Measurements from ENCODE around the gene EIF2S2. TPM values are rescaled to one million over a fixed set of nuclear protein-coding genes. Genes with fewer than 3 reads are reported as not detected.

The EIF2S2 gene
- total and polyA plus RNA-seq, 9 donors: 38.1 to 62.3 (median 47.7) TPM

GRCh38 chr20:34052414-34052813, 59.6 kb downstream of the EIF2S2 start:
- no peaks in the 10 kb centered on the region for H3K27me3 ChIP-seq (ENCODE audit: control insufficient read depth, insufficient read depth, low read length)
- H3K4me1 ChIP-seq (ENCODE audit: control insufficient read depth, insufficient read depth, low read length): peaks cover 17% of the 10 kb centered on the region
- H3K9me3 ChIP-seq (replicated peaks; ENCODE audit: control insufficient read depth, low read depth, low read length): no peaks in the 10 kb centered on the region
- no CpG with 5 or more reads among the region's 2 CpGs for WGBS (ENCODE audit: insufficient coverage)
- H3K36me3 ChIP-seq (ENCODE audit: control insufficient read depth, insufficient read depth, low read length): no peaks in the 10 kb centered on the region
- no peak overlapping the region for H3K4me3 ChIP-seq (ENCODE audit: low read length)
- DNase-seq: peak; percentile 59
- peak overlapping the region; percentile 33 for H3K27ac ChIP-seq (ENCODE audit: low read length)

GRCh38 chr20:34049897-34050695, 61.9 kb downstream of the EIF2S2 start:
- Histone ChIP-seq H3K27me3 (ENCODE audit: control insufficient read depth, insufficient read depth, low read length) (no peaks in the 10 kb centered on the region), H3K27ac (ENCODE audit: low read length) (no peak overlapping the region), H3K9me3 (replicated peaks; ENCODE audit: control insufficient read depth, low read depth, low read length) (no peaks in the 10 kb centered on the region), H3K4me1 (ENCODE audit: control insufficient read depth, insufficient read depth, low read length) (peaks cover 25% of the 10 kb centered on the region), H3K36me3 (ENCODE audit: control insufficient read depth, insufficient read depth, low read length) (peaks cover 6% of the 10 kb centered on the region), H3K4me3 (ENCODE audit: low read length) (no peak overlapping the region)
- 66% methylated on average over 4 of the region's 4 CpGs for WGBS (ENCODE audit: insufficient coverage)
- peak; percentile 56 for DNase-seq

- no peaks in the 10 kb centered on the region for H3K9me3 ChIP-seq (replicated peaks; ENCODE audit: control insufficient read depth, low read depth, low read length)
- no peak overlapping the region for H3K27ac ChIP-seq (ENCODE audit: low read length)
- WGBS (ENCODE audit: insufficient coverage): no CpG with 5 or more reads among the region's 1 CpG
- no peak overlapping the region for H3K4me3 ChIP-seq (ENCODE audit: low read length)
- H3K4me1 ChIP-seq (ENCODE audit: control insufficient read depth, insufficient read depth, low read length): peaks cover 25% of the 10 kb centered on the region
- H3K27me3 ChIP-seq (ENCODE audit: control insufficient read depth, insufficient read depth, low read length): no peaks in the 10 kb centered on the region
- DNase-seq: no peak
- peaks cover 8% of the 10 kb centered on the region for H3K36me3 ChIP-seq (ENCODE audit: control insufficient read depth, insufficient read depth, low read length)
Measured at GRCh38 chr20:34049389-34049788, 62.7 kb downstream of the EIF2S2 start.

- H3K27me3 ChIP-seq (ENCODE audit: control insufficient read depth, insufficient read depth, low read length): no peaks in the 10 kb centered on the region
- H3K36me3 ChIP-seq (ENCODE audit: control insufficient read depth, insufficient read depth, low read length): peaks cover 8% of the 10 kb centered on the region
- WGBS (ENCODE audit: insufficient coverage): 12% methylated on average over 3 of the region's 4 CpGs
- DNase-seq: no peak
- H3K4me3 ChIP-seq (ENCODE audit: low read length): no peak overlapping the region
- H3K27ac ChIP-seq (ENCODE audit: low read length): no peak overlapping the region
- H3K9me3 ChIP-seq (replicated peaks; ENCODE audit: control insufficient read depth, low read depth, low read length): no peaks in the 10 kb centered on the region
- peaks cover 29% of the 10 kb centered on the region for H3K4me1 ChIP-seq (ENCODE audit: control insufficient read depth, insufficient read depth, low read length)
Measured at GRCh38 chr20:34047917-34048316, 64.1 kb downstream of the EIF2S2 start.

GRCh38 chr20:34047010-34047687, 64.9 kb downstream of the EIF2S2 start:
- Histone ChIP-seq H3K27ac (ENCODE audit: low read length) (no peak overlapping the region), H3K4me3 (ENCODE audit: low read length) (no peak overlapping the region), H3K36me3 (ENCODE audit: control insufficient read depth, insufficient read depth, low read length) (peaks cover 8% of the 10 kb centered on the region), H3K9me3 (replicated peaks; ENCODE audit: control insufficient read depth, low read depth, low read length) (no peaks in the 10 kb centered on the region), H3K27me3 (ENCODE audit: control insufficient read depth, insufficient read depth, low read length) (no peaks in the 10 kb centered on the region), H3K4me1 (ENCODE audit: control insufficient read depth, insufficient read depth, low read length) (peaks cover 32% of the 10 kb centered on the region)
- WGBS (ENCODE audit: insufficient coverage): 100% methylated on average over 2 of the region's 7 CpGs
- no peak for DNase-seq

GRCh38 chr20:34045930-34046725, 65.9 kb downstream of the EIF2S2 start:
- DNase-seq: no peak
- Histone ChIP-seq H3K27me3 (ENCODE audit: control insufficient read depth, insufficient read depth, low read length) (no peaks in the 10 kb centered on the region), H3K4me3 (ENCODE audit: low read length) (no peak overlapping the region), H3K4me1 (ENCODE audit: control insufficient read depth, insufficient read depth, low read length) (peaks cover 35% of the 10 kb centered on the region), H3K27ac (ENCODE audit: low read length) (no peak overlapping the region), H3K36me3 (ENCODE audit: control insufficient read depth, insufficient read depth, low read length) (peaks cover 8% of the 10 kb centered on the region), H3K9me3 (replicated peaks; ENCODE audit: control insufficient read depth, low read depth, low read length) (no peaks in the 10 kb centered on the region)
- 54% methylated on average over 3 of the region's 5 CpGs for WGBS (ENCODE audit: insufficient coverage)

- peak; percentile 41 for DNase-seq
- no peak overlapping the region for H3K4me3 ChIP-seq (ENCODE audit: low read length)
- H3K36me3 ChIP-seq (ENCODE audit: control insufficient read depth, insufficient read depth, low read length): peaks cover 8% of the 10 kb centered on the region
- H3K27me3 ChIP-seq (ENCODE audit: control insufficient read depth, insufficient read depth, low read length): no peaks in the 10 kb centered on the region
- no peak overlapping the region for H3K27ac ChIP-seq (ENCODE audit: low read length)
- peaks cover 37% of the 10 kb centered on the region for H3K4me1 ChIP-seq (ENCODE audit: control insufficient read depth, insufficient read depth, low read length)
- no peaks in the 10 kb centered on the region for H3K9me3 ChIP-seq (replicated peaks; ENCODE audit: control insufficient read depth, low read depth, low read length)
- WGBS (ENCODE audit: insufficient coverage): 11% methylated on average over 2 of the region's 2 CpGs
Measured at GRCh38 chr20:34045294-34045693, 66.7 kb downstream of the EIF2S2 start.

GRCh38 chr20:34043025-34043424, 69.0 kb downstream of the EIF2S2 start:
- peak; percentile 39 for DNase-seq
- H3K27me3 ChIP-seq (ENCODE audit: control insufficient read depth, insufficient read depth, low read length): no peaks in the 10 kb centered on the region
- peaks cover 8% of the 10 kb centered on the region for H3K36me3 ChIP-seq (ENCODE audit: control insufficient read depth, insufficient read depth, low read length)
- H3K27ac ChIP-seq (ENCODE audit: low read length): no peak overlapping the region
- no peaks in the 10 kb centered on the region for H3K9me3 ChIP-seq (replicated peaks; ENCODE audit: control insufficient read depth, low read depth, low read length)
- peaks cover 49% of the 10 kb centered on the region for H3K4me1 ChIP-seq (ENCODE audit: control insufficient read depth, insufficient read depth, low read length)
- no peak overlapping the region for H3K4me3 ChIP-seq (ENCODE audit: low read length)

GRCh38 chr20:34042262-34042661, 69.8 kb downstream of the EIF2S2 start:
- DNase-seq: no peak
- Histone ChIP-seq H3K9me3 (replicated peaks; ENCODE audit: control insufficient read depth, low read depth, low read length) (no peaks in the 10 kb centered on the region), H3K36me3 (ENCODE audit: control insufficient read depth, insufficient read depth, low read length) (peaks cover 8% of the 10 kb centered on the region), H3K27ac (ENCODE audit: low read length) (peak overlapping the region; percentile 35), H3K27me3 (ENCODE audit: control insufficient read depth, insufficient read depth, low read length) (no peaks in the 10 kb centered on the region), H3K4me1 (ENCODE audit: control insufficient read depth, insufficient read depth, low read length) (peaks cover 55% of the 10 kb centered on the region), H3K4me3 (ENCODE audit: low read length) (no peak overlapping the region)
- WGBS (ENCODE audit: insufficient coverage): 25% methylated on average over 1 of the region's 4 CpGs

GRCh38 chr20:34041226-34041625, 70.8 kb downstream of the EIF2S2 start:
- H3K27me3 ChIP-seq (ENCODE audit: control insufficient read depth, insufficient read depth, low read length): no peaks in the 10 kb centered on the region
- no peak overlapping the region for H3K27ac ChIP-seq (ENCODE audit: low read length)
- peaks cover 6% of the 10 kb centered on the region for H3K36me3 ChIP-seq (ENCODE audit: control insufficient read depth, insufficient read depth, low read length)
- H3K4me1 ChIP-seq (ENCODE audit: control insufficient read depth, insufficient read depth, low read length): peaks cover 60% of the 10 kb centered on the region
- WGBS (ENCODE audit: insufficient coverage): 67% methylated on average over 1 of the region's 4 CpGs
- no peak for DNase-seq
- H3K9me3 ChIP-seq (replicated peaks; ENCODE audit: control insufficient read depth, low read depth, low read length): no peaks in the 10 kb centered on the region
- H3K4me3 ChIP-seq (ENCODE audit: low read length): no peak overlapping the region
